ENCODE results near the gene ATP5ME. TPM values are rescaled to one million over a fixed set of nuclear protein-coding genes. Genes with fewer than 3 reads are reported as not detected.
"Not testable (repeated sequence)": the region's sequence is repeated elsewhere in the genome, so short reads cannot be mapped to it uniquely, and the experiment has no call there.

Gene ATP5ME
- total RNA-seq, 1 donor = 47.7 TPM

- DNase-seq (ENCODE audit: low read depth in 2 of 3, low spot score in 2 of 3) = no peak
These were observed 36.4 kb downstream of the ATP5ME start for GRCh38 chr4:637536-638280.

GRCh38 chr4:636628-637159 lies 37.4 kb downstream of the ATP5ME start:
- no peak for DNase-seq (ENCODE audit: low read depth in 2 of 3, low spot score in 2 of 3)

- no peak for DNase-seq (ENCODE audit: low read depth in 2 of 3, low spot score in 2 of 3)
These were observed 38.0 kb downstream of the ATP5ME start for GRCh38 chr4:635851-636627.

GRCh38 chr4:635066-635835 lies 38.8 kb downstream of the ATP5ME start:
- not testable (repeated sequence) for DNase-seq (ENCODE audit: low read depth in 2 of 3, low spot score in 2 of 3)

GRCh38 chr4:634599-634985 lies 39.5 kb downstream of the ATP5ME start:
- DNase-seq (ENCODE audit: low read depth in 2 of 3, low spot score in 2 of 3) = no peak

- DNase-seq (ENCODE audit: low read depth in 2 of 3, low spot score in 2 of 3) = no peak
These were observed 40.0 kb downstream of the ATP5ME start for GRCh38 chr4:633976-634598.

- no peak for DNase-seq (ENCODE audit: low read depth in 2 of 3, low spot score in 2 of 3)
These were observed 40.7 kb downstream of the ATP5ME start for GRCh38 chr4:633406-633805.

- no peak for DNase-seq (ENCODE audit: low read depth in 2 of 3, low spot score in 2 of 3)
These were observed 41.1 kb downstream of the ATP5ME start for GRCh38 chr4:632926-633325.

- no peak for DNase-seq (ENCODE audit: low read depth in 2 of 3, low spot score in 2 of 3)
These were observed 41.8 kb downstream of the ATP5ME start for GRCh38 chr4:632196-632790.

- DNase-seq (ENCODE audit: low read depth in 2 of 3, low spot score in 2 of 3) = no peak
These were observed 43.4 kb downstream of the ATP5ME start for GRCh38 chr4:630656-631055.

- DNase-seq (ENCODE audit: low read depth in 2 of 3, low spot score in 2 of 3) = no peak
These were observed 44.0 kb downstream of the ATP5ME start for GRCh38 chr4:629915-630641.

GRCh38 chr4:629636-629914 lies 44.5 kb downstream of the ATP5ME start:
- no peak for DNase-seq (ENCODE audit: low read depth in 2 of 3, low spot score in 2 of 3)

- DNase-seq (ENCODE audit: low read depth in 2 of 3, low spot score in 2 of 3) = no peak
These were observed 45.0 kb downstream of the ATP5ME start for GRCh38 chr4:628821-629635.

- no peak for DNase-seq (ENCODE audit: low read depth in 2 of 3, low spot score in 2 of 3)
These were observed 45.8 kb downstream of the ATP5ME start for GRCh38 chr4:628311-628741.

GRCh38 chr4:627347-628125 lies 46.5 kb downstream of the ATP5ME start:
- DNase-seq (ENCODE audit: low read depth in 2 of 3, low spot score in 2 of 3) = no peak

- no peak for DNase-seq (ENCODE audit: low read depth in 2 of 3, low spot score in 2 of 3)
These were observed 47.6 kb downstream of the ATP5ME start for GRCh38 chr4:626201-627091.

- no peak for DNase-seq (ENCODE audit: low read depth in 2 of 3, low spot score in 2 of 3)
These were observed 48.4 kb downstream of the ATP5ME start for GRCh38 chr4:625631-626161.
